Melanocyte of skin (primary cell): Measurements from ENCODE around the gene ZNF286A. TPM values are rescaled to one million over a fixed set of nuclear protein-coding genes. Genes with fewer than 3 reads are reported as not detected.

Source experiments
- small RNA-seq, 2 donors: library from RNA; depleted of rRNA; stranded (forward); fragments of <200 nt; gene quantifications; one replicate each; pipeline ENCODE3, GENCODE V24; 2012
- total RNA-seq, 2 donors: library from RNA; depleted of rRNA; stranded (reverse); fragments of >200 nt; gene quantifications; 2 replicates each; pipeline ENCODE4 v1.2.3, GENCODE V29; 2012

ZNF286A gene
- total RNA-seq: 10 to 100 TPM; 23.6 to 28.2 TPM

DNA sequence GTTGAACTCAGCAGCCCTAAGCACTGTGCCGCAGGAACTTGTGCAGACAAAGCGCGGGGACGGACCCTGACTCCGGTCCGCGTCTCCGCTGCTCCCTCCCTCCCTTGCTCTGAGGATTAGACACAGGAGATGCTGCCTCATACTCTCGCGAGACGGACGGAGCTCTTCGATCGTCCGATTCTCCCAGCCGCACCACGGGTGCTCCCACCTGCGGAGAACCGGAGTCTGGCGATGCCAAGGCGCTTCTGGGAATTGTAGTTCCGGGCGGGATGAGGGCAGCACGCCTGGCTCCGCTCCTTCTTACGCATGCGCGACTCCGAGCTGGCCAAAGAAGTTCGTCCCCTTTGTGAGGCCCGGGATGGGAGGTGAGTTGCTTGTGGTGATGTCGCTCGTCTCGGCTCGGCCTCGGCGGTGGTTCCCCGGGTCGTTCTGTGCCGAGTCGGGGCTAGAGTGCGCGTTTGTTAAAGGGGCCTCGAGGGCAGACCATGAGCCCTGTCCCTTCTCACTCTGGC, at the start of gene ZNF286A:
TSS of gene ZNF286A (plus strand) at position 340 of the 512 bp plus-strand sequence. CDS start 578 bp downstream, outside the sequence.

GRCh38 chr17:15683824-15684478, 15.6 kb upstream of the ZNF286A start, which contains the start of gene TRIM16:
TSS of gene TRIM16 (minus strand) at chr17:15684311. CDS start at chr17:15651609, 32,702 bp downstream.

GRCh38 chr17:15731900-15732299, 32.3 kb downstream of the ZNF286A start, which contains the start of gene TBC1D26:
TSS of gene TBC1D26 (plus strand) at chr17:15732283. CDS start at chr17:15735349, 3,066 bp downstream.

Small RNA genes lying within 50 kb of the gene (small RNA-seq; reads per million reads assigned to genes)
- 0 reads per million in 2 donors for gene ZNF29P

Other genes starting within 250 kb of the ZNF286A start
- gene CDRT4, start 232.1 kb upstream of the ZNF286A start, total RNA-seq: under 1 TPM in 1 of 2 donors, not detected in 1; 0.67 TPM
- gene TVP23C, start 136.3 kb upstream of the ZNF286A start, total RNA-seq: 1 to 10 TPM; 3.4 to 8.0 TPM
- gene FBXW10B, start 80.0 kb upstream of the ZNF286A start, total RNA-seq: under 1 TPM; 0.33 to 0.69 TPM
- gene TRIM16, start 15.4 kb upstream of the ZNF286A start, total RNA-seq: 10 to 100 TPM; 35.4 to 45.0 TPM
- gene TBC1D26, start 32.5 kb downstream of the ZNF286A start, total RNA-seq: under 1 TPM; 0.33 to 0.34 TPM
- 10 to 100 TPM in 1 of 2 donors, 1 to 10 TPM in 1; 8.3 to 34.3 TPM for gene ADORA2B, start 245.4 kb downstream of the ZNF286A start, total RNA-seq